Measurements from ENCODE around the gene NFYC. TPM values are rescaled to one million over a fixed set of nuclear protein-coding genes. Genes with fewer than 3 reads are reported as not detected.

The NFYC gene
- total RNA-seq, 1 experiment from 2014 or later, result 46.5 TPM

GRCh38 chr1:40784141-40784770 lies 92.8 kb downstream of the NFYC start:
- DNase-seq (ENCODE audit: low spot score), result peak; percentile 55
- no peaks in the 10 kb centered on the region for H3K9me3 Mint-ChIP-seq
- H3K4me3 Mint-ChIP-seq, result peak overlapping the region; percentile 81
- no peaks in the 10 kb centered on the region for H3K36me3 Mint-ChIP-seq
- peaks cover 53% of the 10 kb centered on the region for H3K27me3 Mint-ChIP-seq (ENCODE audit: low read depth)
- POLR2A ChIA-PET, result no interaction called here
- CTCF ChIA-PET, result interaction anchor here (0.9 to 5.9 kb wide), 2 partner anchors 10 to 164 kb away, joined by 4 to 34 read pairs; no protein-coding TSS in a partner anchor
- H3K4me1 Mint-ChIP-seq, result peaks cover 25% of the 10 kb centered on the region
- no peak overlapping the region for H3K27ac Mint-ChIP-seq
- peak; percentile 34 for ATAC-seq
- no peak for TF ChIP-seq E2F4 (CRISPR knock-in tag; IDR thresholded peaks at IDR 0.05; ENCODE audit: borderline replicate concordance, low read depth)
- TF ChIP-seq FOXJ3 (CRISPR knock-in tag; IDR thresholded peaks at IDR 0.05; ENCODE audit: borderline replicate concordance), result no peak
- 0 out of 2 replicates have a peak, but pooled peaks have one; percentile 11 for TF ChIP-seq SP1 (CRISPR knock-in tag; conservative IDR thresholded peaks at IDR 0.05)
- TF ChIP-seq, protein P1, sequence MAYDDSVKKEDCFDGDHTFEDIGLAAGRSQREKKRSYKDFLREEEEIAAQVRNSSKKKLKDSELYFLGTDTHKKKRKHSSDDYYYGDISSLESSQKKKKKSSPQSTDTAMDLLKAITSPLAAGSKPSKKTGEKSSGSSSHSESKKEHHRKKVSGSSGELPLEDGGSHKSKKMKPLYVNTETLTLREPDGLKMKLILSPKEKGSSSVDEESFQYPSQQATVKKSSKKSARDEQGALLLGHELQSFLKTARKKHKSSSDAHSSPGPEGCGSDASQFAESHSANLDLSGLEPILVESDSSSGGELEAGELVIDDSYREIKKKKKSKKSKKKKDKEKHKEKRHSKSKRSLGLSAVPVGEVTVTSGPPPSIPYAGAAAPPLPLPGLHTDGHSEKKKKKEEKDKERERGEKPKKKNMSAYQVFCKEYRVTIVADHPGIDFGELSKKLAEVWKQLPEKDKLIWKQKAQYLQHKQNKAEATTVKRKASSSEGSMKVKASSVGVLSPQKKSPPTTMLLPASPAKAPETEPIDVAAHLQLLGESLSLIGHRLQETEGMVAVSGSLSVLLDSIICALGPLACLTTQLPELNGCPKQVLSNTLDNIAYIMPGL (CRISPR knock-in tag; IDR thresholded peaks at IDR 0.05), result no peak
- no peak for TF ChIP-seq PRDM15 (CRISPR knock-in tag; IDR thresholded peaks at IDR 0.05)
- peak; percentile 11; the same call in 1 of the 2 replicates for TF ChIP-seq ZNF423 (CRISPR knock-in tag; IDR thresholded peaks at IDR 0.05)
- TF ChIP-seq STAT6 (CRISPR knock-in tag; conservative IDR thresholded peaks at IDR 0.05; ENCODE audit: low read depth), result no peak
- TF ChIP-seq ZNF425 (CRISPR knock-in tag; conservative IDR thresholded peaks at IDR 0.05), result no peak
- 0 out of 2 replicates have a peak, but pooled peaks have one; percentile 34 for TF ChIP-seq TEAD1 (CRISPR knock-in tag; IDR thresholded peaks at IDR 0.05)
- TF ChIP-seq MYBL2 (CRISPR knock-in tag; IDR thresholded peaks at IDR 0.05), result peak; percentile 51; the same call in 1 of the 2 replicates
- no peak for TF ChIP-seq NFYB (CRISPR knock-in tag; conservative IDR thresholded peaks at IDR 0.05; ENCODE audit: low read depth)
- peak; percentile 56; the same call in 1 of the 2 replicates for TF ChIP-seq FOXP1 (CRISPR knock-in tag; IDR thresholded peaks at IDR 0.05; ENCODE audit: borderline replicate concordance)
- TF ChIP-seq, protein P2, sequence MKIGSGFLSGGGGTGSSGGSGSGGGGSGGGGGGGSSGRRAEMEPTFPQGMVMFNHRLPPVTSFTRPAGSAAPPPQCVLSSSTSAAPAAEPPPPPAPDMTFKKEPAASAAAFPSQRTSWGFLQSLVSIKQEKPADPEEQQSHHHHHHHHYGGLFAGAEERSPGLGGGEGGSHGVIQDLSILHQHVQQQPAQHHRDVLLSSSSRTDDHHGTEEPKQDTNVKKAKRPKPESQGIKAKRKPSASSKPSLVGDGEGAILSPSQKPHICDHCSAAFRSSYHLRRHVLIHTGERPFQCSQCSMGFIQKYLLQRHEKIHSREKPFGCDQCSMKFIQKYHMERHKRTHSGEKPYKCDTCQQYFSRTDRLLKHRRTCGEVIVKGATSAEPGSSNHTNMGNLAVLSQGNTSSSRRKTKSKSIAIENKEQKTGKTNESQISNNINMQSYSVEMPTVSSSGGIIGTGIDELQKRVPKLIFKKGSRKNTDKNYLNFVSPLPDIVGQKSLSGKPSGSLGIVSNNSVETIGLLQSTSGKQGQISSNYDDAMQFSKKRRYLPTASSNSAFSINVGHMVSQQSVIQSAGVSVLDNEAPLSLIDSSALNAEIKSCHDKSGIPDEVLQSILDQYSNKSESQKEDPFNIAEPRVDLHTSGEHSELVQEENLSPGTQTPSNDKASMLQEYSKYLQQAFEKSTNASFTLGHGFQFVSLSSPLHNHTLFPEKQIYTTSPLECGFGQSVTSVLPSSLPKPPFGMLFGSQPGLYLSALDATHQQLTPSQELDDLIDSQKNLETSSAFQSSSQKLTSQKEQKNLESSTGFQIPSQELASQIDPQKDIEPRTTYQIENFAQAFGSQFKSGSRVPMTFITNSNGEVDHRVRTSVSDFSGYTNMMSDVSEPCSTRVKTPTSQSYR (CRISPR knock-in tag; IDR thresholded peaks at IDR 0.05), result peak; percentile 19; the same call in 1 of the 2 replicates
